K562 (cell line): ENCODE measurements around the gene UFSP1. TPM values are rescaled to one million over a fixed set of nuclear protein-coding genes. Genes with fewer than 3 reads are reported as not detected.

Source experiments
- ARID4B ChIP-seq: sonication (generic); formaldehyde crosslinking; IDR thresholded peaks from 2 replicates; pipeline ENCODE4 v1.8.0; 2022; ENCODE audit warnings: mild to moderate bottlenecking, missing genetic modification reagents
- ATF7 ChIP-seq: fragments of 450-650 bp; IDR thresholded peaks from 2 replicates; pipeline ENCODE4 v1.7.1; 2014; ENCODE audit warnings: mild to moderate bottlenecking, moderate library complexity
- CTBP1 ChIP-seq: fragments of 450-650 bp; IDR thresholded peaks from 2 replicates; pipeline ENCODE4 v1.6.1; 2016; ENCODE audit warnings: borderline replicate concordance
- HDGF ChIP-seq: fragments of 450-650 bp; IDR thresholded peaks from 2 replicates; pipeline ENCODE4 v1.6.1; 2016
- HMGXB4 ChIP-seq: sonication (generic); formaldehyde crosslinking; IDR thresholded peaks from 2 replicates; pipeline ENCODE4 v1.8.1; 2023; ENCODE audit warnings: mild to moderate bottlenecking, missing genetic modification reagents
- MYNN ChIP-seq, 2 experiments: sonication (generic); formaldehyde crosslinking in 1 of 2; IDR thresholded peaks; 2 replicates each; pipeline versions ENCODE4 v1.5.0 to v1.6.1; 2016 to 2020; ENCODE audit warnings: antibody characterized with exemption in 1 of 2, missing genetic modification reagents in 1 of 2
- NR4A1 ChIP-seq, 2 experiments: fragments of 250-450 bp in 1 of 2; fragments of 450-650 bp in 1 of 2; sonication (Bioruptor Pico) in 1 of 2; IDR thresholded peaks; 2 replicates each; pipeline versions ENCODE4 v1.4.0 to v1.6.1; 2016 to 2020; ENCODE audit warnings: mild to moderate bottlenecking in 2 of 2, missing compliant biosample characterization in 1 of 2, missing genetic modification characterization in 1 of 2, moderate library complexity in 1 of 2
- POLR2AphosphoS2 ChIP-seq: IDR thresholded peaks from 2 replicates; pipeline ENCODE4 v1.6.1; 2012; ENCODE audit warnings: low read length, improper control_type of control experiment
- POLR2G ChIP-seq: fragments of 200-400 bp; formaldehyde crosslinking; IDR thresholded peaks from 2 replicates; pipeline ENCODE4 v1.6.1; 2017; ENCODE audit warnings: low read depth, mild to moderate bottlenecking, antibody characterized with exemption, low read length, moderate library complexity
- RBM25 ChIP-seq: fragments of 200-400 bp; formaldehyde crosslinking; IDR thresholded peaks from 2 replicates; pipeline ENCODE4 v1.6.1; 2018; ENCODE audit warnings: low read length, low read depth, moderate library complexity; ENCODE audit not compliant: severe bottlenecking
- RNF2 ChIP-seq: sonication (generic); IDR thresholded peaks from 2 replicates; pipeline ENCODE4 v1.6.1; 2016
- SMAD3 ChIP-seq: fragments of 450-650 bp; formaldehyde crosslinking; conservative IDR thresholded peaks from 2 replicates; pipeline ENCODE4 v1.4.0; 2020; ENCODE audit warnings: mild to moderate bottlenecking
- TAF7 ChIP-seq: fragments of 450-650 bp; IDR thresholded peaks from 2 replicates; pipeline ENCODE4 v1.6.1; 2016; ENCODE audit warnings: missing genetic modification characterization, missing compliant biosample characterization
- TRIM28 ChIP-seq: fragments of 450-650 bp; IDR thresholded peaks from 2 replicates; pipeline ENCODE4 v1.6.1; 2017
- USF1 ChIP-seq: sonication (generic); formaldehyde crosslinking; IDR thresholded peaks from 2 replicates; pipeline ENCODE4 v1.9.0; 2022; ENCODE audit warnings: mild to moderate bottlenecking, missing genetic modification reagents
- ZBTB49 ChIP-seq: sonication (generic); formaldehyde crosslinking; IDR thresholded peaks from 2 replicates; pipeline ENCODE4 v1.8.0; 2022; ENCODE audit warnings: missing genetic modification reagents, mild to moderate bottlenecking, borderline replicate concordance
- polyA plus RNA-seq, 8 experiments: library from polyadenylated mRNA; depleted of rRNA in 4 of 8; stranded (reverse) in 5 of 8; unstranded in 3 of 8; fragments of >200 nt; fragmentation: Nextera tagmentation in 2 of 8; fragmentation: Illumina TruSeq in 1 of 8; extraction: Ambion mirVana in 2 of 8; extraction: Trizol in 1 of 8; gene quantifications; 2 replicates each; pipeline versions ENCODE4 v1.2.1 to v1.2.3, GENCODE V29; 2011 to 2014; ENCODE audit warnings: inconsistent platforms in 1 of 8, missing spikeins in 1 of 8
- total RNA-seq, 7 experiments: library from RNA; depleted of rRNA in 6 of 7; stranded (reverse); fragments of >200 nt in 6 of 7; fragmentation: Illumina TruSeq in 2 of 7; extraction: Trizol in 2 of 7; gene quantifications; 2 replicates each; pipeline versions ENCODE4 v1.2.1 to v1.2.3, GENCODE V29; 2011 to 2021; ENCODE audit warnings: low replicate concordance in 1 of 7

UFSP1 gene
- total and polyA plus RNA-seq, 9 of the 15 experiments (the other 6 are each of a cell fraction or from before 2014, with no cell fraction given), result 0.50 to 18.8 (median 2.1) TPM

- TF ChIP-seq HDGF (no peak), RBM25 (no peak), USF1 (CRISPR knock-in tag) (peak; percentile 70), SMAD3 (CRISPR knock-in tag) (no peak), ZBTB49 (CRISPR knock-in tag) (peak; percentile 30; the same call in 1 of the 2 replicates), TAF7 (tag) (no peak), RNF2 (peak; percentile 71; the same call in 1 of the 2 replicates), ATF7 (peak; percentile 44; the same call in 1 of the 2 replicates), HMGXB4 (CRISPR knock-in tag) (peak; percentile 90), CTBP1 (peak; percentile 68; the same call in 1 of the 2 replicates), NR4A1 (CRISPR knock-in tag; IDR thresholded peaks at IDR 0.05) (peak; percentile 44; the same call in 1 of the 2 replicates), NR4A1 (tag; IDR thresholded peaks at IDR 0.05) (peak; percentile 84), MYNN (IDR thresholded peaks at IDR 0.05) (peak; percentile 42; the same call in 1 of the 2 replicates), MYNN (CRISPR knock-in tag; IDR thresholded peaks at IDR 0.05) (no peak), POLR2AphosphoS2 (0 out of 2 replicates have a peak, but pooled peaks have one; percentile 66), TRIM28 (no peak), POLR2G (peak; percentile 92), ARID4B (CRISPR knock-in tag) (peak; percentile 83; the same call in 1 of the 2 replicates)
Observed at GRCh38 chr7:100888988-100889750, at the start of gene UFSP1 (continued).
